Keratinocyte (primary cell): ENCODE data around the gene USP14.
"Not testable (repeated sequence)": the region's sequence is repeated elsewhere in the genome, so short reads cannot be mapped to it uniquely, and the experiment has no call there.

Experiments used
- CTCF ChIP-seq, 3 experiments: IDR thresholded peaks in 1 of 3; conservative IDR thresholded peaks in 1 of 3; optimal IDR thresholded peaks in 1 of 3; 2 replicates in 2 of 3; 3 replicates in 1 of 3; pipeline versions ENCODE3 to v1.5.1; 2011; ENCODE audit warnings: low read length in 3 of 3, mild to moderate bottlenecking in 3 of 3, moderate library complexity in 2 of 3, control low read depth in 1 of 3, inconsistent platforms in 1 of 3; ENCODE audit not compliant: insufficient read depth in 2 of 3; ENCODE audit errors: extremely low read depth in 1 of 3
- EZH2 ChIP-seq: IDR thresholded peaks from one replicate; pipeline ENCODE4 v1.6.1; 2012; ENCODE audit warnings: inconsistent platforms, mild to moderate bottlenecking, low read length, moderate library complexity

GRCh38 chr18:109130-109921, 49.0 kb upstream of the USP14 start:
- TF ChIP-seq CTCF (optimal IDR thresholded peaks at IDR 0.05 in 1 of 3, IDR thresholded peaks at IDR 0.05 in 1 of 3, conservative IDR thresholded peaks at IDR 0.05 in 1 of 3; ENCODE audit: extremely low read depth in 1 of 3, insufficient read depth in 2 of 3, low read length in 3 of 3); EZH2: not testable (repeated sequence)
